ENCODE measurements around the gene BRSK2.

Gene BRSK2

DNA sequence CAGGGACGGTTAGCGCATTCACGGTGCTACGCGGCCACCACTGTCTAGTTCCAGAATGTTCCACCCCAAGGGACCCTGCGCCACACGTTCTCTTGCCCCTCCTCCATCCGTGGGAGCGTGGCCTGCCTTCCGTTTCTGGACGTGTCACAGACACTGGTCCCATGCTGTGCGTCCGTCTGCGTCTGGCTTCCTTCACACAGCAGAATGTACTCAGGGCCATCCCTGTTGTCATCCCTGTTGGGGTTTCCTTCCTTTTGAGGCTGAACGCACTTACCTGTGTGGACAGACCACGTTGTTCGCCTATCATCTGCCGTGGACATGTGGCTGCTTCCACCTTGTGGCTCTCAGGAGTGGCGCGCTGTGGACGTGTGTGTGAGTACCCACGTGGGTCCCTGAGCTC lies 24.9 kb downstream of the BRSK2 start:
- TF ChIP-seq CREB1 (IDR thresholded peaks at IDR 0.05; ENCODE audit: low read depth), result no peak

DNA sequence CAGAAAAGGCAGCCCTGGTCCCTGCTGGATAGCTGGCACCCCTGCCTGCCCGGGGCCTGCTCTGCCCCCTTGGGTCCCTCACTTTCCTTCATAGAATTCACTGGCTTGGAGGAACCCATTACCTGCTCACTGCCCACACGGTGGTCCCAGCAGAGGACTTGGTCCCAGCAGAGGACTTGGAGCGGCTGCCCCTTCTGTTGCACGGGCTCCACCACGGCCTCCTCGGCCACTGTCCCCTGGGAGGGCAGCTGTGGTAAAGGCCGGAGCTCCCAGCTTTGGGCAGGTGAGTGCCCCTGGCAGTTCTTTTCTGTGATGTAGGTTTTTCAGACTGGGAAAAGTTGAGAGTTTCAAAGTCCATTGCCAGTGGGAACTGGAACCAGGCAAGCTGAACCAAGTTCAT lies 25.9 kb downstream of the BRSK2 start:
- TF ChIP-seq NFIC (IDR thresholded peaks at IDR 0.05) (no peak), FOXM1 (IDR thresholded peaks at IDR 0.05; ENCODE audit: borderline replicate concordance, low read depth) (no peak)

DNA sequence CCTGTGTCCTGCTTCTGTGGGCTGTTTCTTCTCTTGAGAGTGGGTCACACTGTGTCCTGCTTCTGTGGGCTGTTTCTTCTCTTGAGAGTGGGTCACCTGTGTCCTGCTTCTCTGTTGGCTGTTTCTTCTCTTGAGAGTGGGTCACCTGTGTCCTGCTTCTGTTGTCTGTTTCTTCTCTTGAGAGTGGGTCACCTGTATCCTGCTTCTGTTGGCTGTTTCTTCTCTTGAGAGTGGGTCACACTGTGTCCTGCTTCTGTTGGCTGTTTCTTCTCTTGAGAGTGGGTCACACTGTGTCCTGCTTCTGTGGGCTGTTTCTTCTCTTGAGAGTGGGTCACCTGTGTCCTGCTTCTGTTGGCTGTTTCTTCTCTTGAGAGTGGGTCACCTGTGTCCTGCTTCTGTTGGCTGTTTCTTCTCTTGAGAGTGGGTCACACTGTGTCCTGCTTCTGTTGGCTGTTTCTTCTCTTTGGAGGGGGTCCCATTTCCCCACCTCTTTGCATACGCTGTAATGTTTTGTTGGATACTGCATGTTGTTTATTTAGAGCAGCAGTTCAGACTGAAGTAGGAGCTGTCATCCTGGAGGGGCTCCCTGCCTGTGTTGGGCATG lies 28.6 kb downstream of the BRSK2 start:
- TF ChIP-seq, protein P1, sequence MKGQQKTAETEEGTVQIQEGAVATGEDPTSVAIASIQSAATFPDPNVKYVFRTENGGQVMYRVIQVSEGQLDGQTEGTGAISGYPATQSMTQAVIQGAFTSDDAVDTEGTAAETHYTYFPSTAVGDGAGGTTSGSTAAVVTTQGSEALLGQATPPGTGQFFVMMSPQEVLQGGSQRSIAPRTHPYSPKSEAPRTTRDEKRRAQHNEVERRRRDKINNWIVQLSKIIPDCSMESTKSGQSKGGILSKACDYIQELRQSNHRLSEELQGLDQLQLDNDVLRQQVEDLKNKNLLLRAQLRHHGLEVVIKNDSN (IDR thresholded peaks at IDR 0.05), result peak; percentile 27
- 0 out of 2 replicates have a peak, but pooled peaks have one; percentile 40 for TF ChIP-seq TCF12 (IDR thresholded peaks at IDR 0.05; ENCODE audit: low read depth)

DNA sequence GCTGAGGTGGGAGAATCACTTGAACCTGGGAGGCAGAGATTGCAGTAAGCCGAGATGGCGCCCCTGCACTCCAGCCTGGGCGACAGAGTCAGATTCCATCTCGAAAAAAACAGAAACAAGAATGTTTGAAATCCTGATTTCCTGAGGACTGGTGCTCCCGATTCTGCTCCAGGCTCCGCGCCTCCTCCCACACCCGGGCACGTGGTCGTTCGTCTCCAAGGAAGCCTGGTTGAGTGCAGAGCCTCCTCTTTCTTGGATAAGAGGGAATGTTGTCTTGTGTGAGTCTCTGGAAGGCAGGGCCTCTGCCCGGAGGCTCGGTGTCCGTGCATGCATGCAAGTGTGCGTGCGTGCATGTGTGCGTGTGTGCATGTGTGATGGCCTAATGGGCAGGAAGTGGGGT lies 30.1 kb downstream of the BRSK2 start:
- TF ChIP-seq, protein P2, sequence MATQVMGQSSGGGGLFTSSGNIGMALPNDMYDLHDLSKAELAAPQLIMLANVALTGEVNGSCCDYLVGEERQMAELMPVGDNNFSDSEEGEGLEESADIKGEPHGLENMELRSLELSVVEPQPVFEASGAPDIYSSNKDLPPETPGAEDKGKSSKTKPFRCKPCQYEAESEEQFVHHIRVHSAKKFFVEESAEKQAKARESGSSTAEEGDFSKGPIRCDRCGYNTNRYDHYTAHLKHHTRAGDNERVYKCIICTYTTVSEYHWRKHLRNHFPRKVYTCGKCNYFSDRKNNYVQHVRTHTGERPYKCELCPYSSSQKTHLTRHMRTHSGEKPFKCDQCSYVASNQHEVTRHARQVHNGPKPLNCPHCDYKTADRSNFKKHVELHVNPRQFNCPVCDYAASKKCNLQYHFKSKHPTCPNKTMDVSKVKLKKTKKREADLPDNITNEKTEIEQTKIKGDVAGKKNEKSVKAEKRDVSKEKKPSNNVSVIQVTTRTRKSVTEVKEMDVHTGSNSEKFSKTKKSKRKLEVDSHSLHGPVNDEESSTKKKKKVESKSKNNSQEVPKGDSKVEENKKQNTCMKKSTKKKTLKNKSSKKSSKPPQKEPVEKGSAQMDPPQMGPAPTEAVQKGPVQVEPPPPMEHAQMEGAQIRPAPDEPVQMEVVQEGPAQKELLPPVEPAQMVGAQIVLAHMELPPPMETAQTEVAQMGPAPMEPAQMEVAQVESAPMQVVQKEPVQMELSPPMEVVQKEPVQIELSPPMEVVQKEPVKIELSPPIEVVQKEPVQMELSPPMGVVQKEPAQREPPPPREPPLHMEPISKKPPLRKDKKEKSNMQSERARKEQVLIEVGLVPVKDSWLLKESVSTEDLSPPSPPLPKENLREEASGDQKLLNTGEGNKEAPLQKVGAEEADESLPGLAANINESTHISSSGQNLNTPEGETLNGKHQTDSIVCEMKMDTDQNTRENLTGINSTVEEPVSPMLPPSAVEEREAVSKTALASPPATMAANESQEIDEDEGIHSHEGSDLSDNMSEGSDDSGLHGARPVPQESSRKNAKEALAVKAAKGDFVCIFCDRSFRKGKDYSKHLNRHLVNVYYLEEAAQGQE (IDR thresholded peaks at IDR 0.05; ENCODE audit: low read depth), result no peak
- TF ChIP-seq RAD21 (IDR thresholded peaks at IDR 0.05; ENCODE audit: low read depth) (no peak), TAF1 (IDR thresholded peaks at IDR 0.05; ENCODE audit: low read depth) (no peak), TCF12 (IDR thresholded peaks at IDR 0.05; ENCODE audit: low read depth) (no peak)

DNA sequence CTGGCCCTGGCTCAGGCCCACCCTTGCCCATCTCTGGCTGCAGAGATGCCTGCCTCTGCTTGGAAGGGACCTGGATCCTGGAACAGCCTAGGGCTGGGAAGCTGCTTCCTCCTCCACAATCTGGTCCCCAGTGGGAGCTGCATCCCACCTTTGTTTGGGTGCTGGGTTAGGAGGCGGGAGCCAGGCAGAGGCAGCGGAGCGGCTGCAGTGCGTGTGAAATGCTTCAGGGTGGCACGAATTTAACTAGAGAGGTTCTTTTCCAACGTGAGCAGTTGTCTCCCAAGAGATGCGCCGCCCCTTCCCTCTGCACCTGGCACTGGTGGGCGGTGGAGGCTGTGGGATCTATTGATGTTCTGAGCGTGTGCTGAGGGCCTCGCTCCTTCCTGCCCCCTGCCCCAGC lies 31.6 kb downstream of the BRSK2 start:
- TF ChIP-seq EP300 (IDR thresholded peaks at IDR 0.05; ENCODE audit: borderline replicate concordance) (no peak), ZBTB7A (IDR thresholded peaks at IDR 0.05; ENCODE audit: low read depth) (no peak), CREB1 (IDR thresholded peaks at IDR 0.05; ENCODE audit: low read depth) (no peak), TAF1 (IDR thresholded peaks at IDR 0.05; ENCODE audit: low read depth) (no peak), YY1 (IDR thresholded peaks at IDR 0.05; ENCODE audit: low read depth) (no peak), NFIC (IDR thresholded peaks at IDR 0.05) (no peak), FOXM1 (IDR thresholded peaks at IDR 0.05; ENCODE audit: borderline replicate concordance, low read depth) (no peak)
- TF ChIP-seq, protein P3, sequence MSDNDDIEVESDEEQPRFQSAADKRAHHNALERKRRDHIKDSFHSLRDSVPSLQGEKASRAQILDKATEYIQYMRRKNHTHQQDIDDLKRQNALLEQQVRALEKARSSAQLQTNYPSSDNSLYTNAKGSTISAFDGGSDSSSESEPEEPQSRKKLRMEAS (IDR thresholded peaks at IDR 0.05), result no peak
- TF ChIP-seq, protein P2 (IDR thresholded peaks at IDR 0.05; ENCODE audit: low read depth), result no peak
- TF ChIP-seq, protein P1 (IDR thresholded peaks at IDR 0.05), result no peak

DNA sequence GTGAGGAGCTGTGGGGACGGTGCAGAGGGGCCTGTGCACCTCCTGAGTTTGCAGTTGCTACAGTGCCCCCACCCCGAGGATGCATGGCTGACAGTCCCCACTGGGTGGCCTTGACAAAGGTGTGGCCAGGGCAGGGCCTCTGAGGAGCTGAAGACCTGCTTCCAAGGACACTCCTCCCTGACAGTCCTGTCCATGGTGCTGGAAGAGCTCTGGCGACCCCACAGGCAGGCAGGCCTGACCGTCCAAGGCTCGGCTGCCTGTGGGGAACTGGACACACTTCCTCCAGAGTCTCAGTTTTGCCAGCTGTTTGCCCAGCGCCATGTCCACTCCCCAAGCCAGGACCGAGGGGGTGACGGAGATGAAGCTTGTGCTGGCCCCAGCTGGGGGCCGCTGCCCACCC lies 32.7 kb downstream of the BRSK2 start:
- TF ChIP-seq, protein P2 (IDR thresholded peaks at IDR 0.05; ENCODE audit: low read depth), result peak; percentile 92
- no peak for TF ChIP-seq TEAD4 (IDR thresholded peaks at IDR 0.05)
- peak; percentile 31; the same call in 1 of the 2 replicates for TF ChIP-seq RAD21 (IDR thresholded peaks at IDR 0.05; ENCODE audit: low read depth)
- TF ChIP-seq, protein P3 (IDR thresholded peaks at IDR 0.05), result peak; percentile 40; the same call in 1 of the 2 replicates
- no peak for TF ChIP-seq FOXM1 (IDR thresholded peaks at IDR 0.05; ENCODE audit: borderline replicate concordance, low read depth)
